ENCODE results near the gene FAM168A. TPM values are rescaled to one million over a fixed set of nuclear protein-coding genes. Genes with fewer than 3 reads are reported as not detected.
A peak's percentile ranks its signal among the peaks of the same experiment; 100 is the strongest.

Gene FAM168A
- total and polyA plus RNA-seq, 9 of the 15 experiments (the other 6 are each of a cell fraction or from before 2014, with no cell fraction given) = 0.44 to 7.2 (median 2.9) TPM

- peak; percentile 90 to 93 for TF ChIP-seq RAD21 (CRISPR knock-in tag; conservative IDR thresholded peaks at IDR 0.05 in 1 of 2, IDR thresholded peaks at IDR 0.05 in 1 of 2)
- TF ChIP-seq HDGF (IDR thresholded peaks at IDR 0.05) = peak; percentile 74; the same call in 1 of the 2 replicates
- 0 out of 2 replicates have a peak, but pooled peaks have one; percentile 29 for TF ChIP-seq RB1 (IDR thresholded peaks at IDR 0.05; ENCODE audit: low read depth)
- peak; percentile 95 for TF ChIP-seq MYC (IDR thresholded peaks at IDR 0.05; ENCODE audit: low read depth, low read length)
- no peak for TF ChIP-seq MYC (CRISPR knock-in tag; IDR thresholded peaks at IDR 0.05; ENCODE audit: borderline replicate concordance, low read depth)
- TF ChIP-seq SUPT5H (IDR thresholded peaks at IDR 0.05) = 0 out of 2 replicates have a peak, but pooled peaks have one; percentile 13
- peak in 1 of 2 experiments; percentile 47 for TF ChIP-seq E2F6 (IDR thresholded peaks at IDR 0.05; ENCODE audit: borderline replicate concordance in 1 of 2, extremely low read depth in 1 of 2, insufficient read depth in 1 of 2, insufficient read length in 1 of 2, low read depth in 1 of 2, low read length in 1 of 2, poor library complexity in 1 of 2, severe bottlenecking in 1 of 2)
- no peak for TF ChIP-seq HDAC8 (tag; IDR thresholded peaks at IDR 0.05)
- peak; percentile 87 for TF ChIP-seq XRCC5 (IDR thresholded peaks at IDR 0.05; ENCODE audit: low read depth, low read length)
- no peak for TF ChIP-seq ZNF436 (CRISPR knock-in tag; IDR thresholded peaks at IDR 0.05)
- TF ChIP-seq CC2D1A (IDR thresholded peaks at IDR 0.05) = peak; percentile 68
- 0 out of 4 replicates have a peak, but pooled peaks of 1 of the 2 experiments have one; percentile 7 for TF ChIP-seq RCOR1 (IDR thresholded peaks at IDR 0.05; ENCODE audit: borderline replicate concordance in 1 of 2, low read depth in 2 of 2, low read length in 2 of 2)
- TF ChIP-seq CBFA2T2 (conservative IDR thresholded peaks at IDR 0.05) = no peak
- 0 out of 2 replicates have a peak, but pooled peaks have one; percentile 22 for TF ChIP-seq CTBP1 (IDR thresholded peaks at IDR 0.05; ENCODE audit: borderline replicate concordance)
- TF ChIP-seq JUND (IDR thresholded peaks at IDR 0.05; ENCODE audit: borderline replicate concordance, low read depth, low read length) = 0 out of 2 replicates have a peak, but pooled peaks have one; percentile 12
- no peak for TF ChIP-seq JUND (tag; IDR thresholded peaks at IDR 0.05; ENCODE audit: borderline replicate concordance, low read depth, low read length)
- peak; percentile 88 for TF ChIP-seq DEAF1 (CRISPR knock-in tag; IDR thresholded peaks at IDR 0.05)
- no peak for TF ChIP-seq THRA (IDR thresholded peaks at IDR 0.05)
- no peak for TF ChIP-seq MTA1 (IDR thresholded peaks at IDR 0.05; ENCODE audit: borderline replicate concordance)
- TF ChIP-seq MAX (CRISPR knock-in tag; IDR thresholded peaks at IDR 0.05) = peak; percentile 82
These were observed 204.2 kb downstream of the FAM168A start (continued) for GRCh38 chr11:73393479-73394415.
